Activated CD4-positive, alpha-beta T cell treated with anti-CD3 and anti-CD28 coated beads, Interleukin-2, amount 10 ng/mL, durations not matched to agents 7 days and 5 days (primary cell): ENCODE results near the gene GALNTL6. TPM values are rescaled to one million over a fixed set of nuclear protein-coding genes. Genes with fewer than 3 reads are reported as not detected.
"Not testable (repeated sequence)": the region's sequence is repeated elsewhere in the genome, so short reads cannot be mapped to it uniquely, and the experiment has no call there.

ENCODE experiments used
- CTCF ChIA-PET: fragments of 350-600 bp; sonication (Branson Sonifier 250); formaldehyde crosslinking; loops from one replicate; lab custom pipeline; 2021; ENCODE audit warnings: antibody characterized with exemption; lab: Charles Lee
- POLR2A ChIA-PET: fragments of 350-600 bp; sonication (Branson Sonifier 250); formaldehyde crosslinking; loops from one replicate; lab custom pipeline; 2021; ENCODE audit warnings: antibody characterized with exemption; lab: Charles Lee
- DNase-seq: peaks from one replicate; pipeline ENCODE4 v3.0.0-alpha.2; 2020
- H3K27ac Mint-ChIP-seq: one replicate; pipeline ENCODE4 v1.8.0; 2021; ENCODE audit warnings: mild to moderate bottlenecking, moderate library complexity, mixed read lengths
- H3K27me3 Mint-ChIP-seq: one replicate; pipeline ENCODE4 v1.8.0; 2021; ENCODE audit warnings: mixed read lengths
- H3K36me3 Mint-ChIP-seq: one replicate; pipeline ENCODE4 v1.8.0; 2021; ENCODE audit warnings: low read depth, mixed read lengths
- H3K4me1 Mint-ChIP-seq: one replicate; pipeline ENCODE4 v1.8.0; 2021; ENCODE audit warnings: mixed read lengths
- H3K4me3 Mint-ChIP-seq: one replicate; pipeline ENCODE4 v1.8.0; 2021; ENCODE audit warnings: mild to moderate bottlenecking, moderate library complexity, mixed read lengths
- H3K9me3 Mint-ChIP-seq: one replicate; pipeline ENCODE4 v1.8.0; 2021; ENCODE audit warnings: mixed read lengths
- total RNA-seq, 2 experiments: library from RNA; stranded (reverse); gene quantifications; one replicate each; pipeline ENCODE4 v1.2.3, GENCODE V29; 2021

Gene GALNTL6
- total RNA-seq, 2 experiments from 2014 or later = not detected

DNA sequence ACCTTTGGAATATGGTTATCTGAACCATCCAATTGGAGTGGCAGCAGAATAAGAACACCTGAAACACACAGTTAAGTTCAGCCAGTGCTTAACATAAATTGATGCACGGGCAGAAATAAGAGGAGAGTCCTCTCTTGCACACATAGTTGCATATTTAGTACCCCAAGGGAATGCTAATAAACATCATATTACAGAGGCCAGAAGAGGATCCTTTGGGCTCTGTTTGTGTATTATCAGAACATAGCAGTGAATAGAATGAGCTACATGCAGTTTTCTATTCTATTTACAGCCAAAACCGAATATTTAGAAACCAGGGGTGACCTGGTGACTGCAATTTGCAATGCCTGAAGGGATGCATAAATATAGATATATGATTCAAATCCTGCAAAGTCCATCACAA lies 1054.6 kb downstream of the GALNTL6 start:
- CTCF ChIA-PET = no interaction called here
- Mint-ChIP-seq H3K4me1 (no peaks in the 10 kb centered on the region), H3K9me3 (no peaks in the 10 kb centered on the region), H3K27me3 (no peaks in the 10 kb centered on the region), H3K36me3 (no peaks in the 10 kb centered on the region), H3K27ac (no peak overlapping the region), H3K4me3 (no peak overlapping the region)
- POLR2A ChIA-PET = no interaction called here
- no peak for DNase-seq

DNA sequence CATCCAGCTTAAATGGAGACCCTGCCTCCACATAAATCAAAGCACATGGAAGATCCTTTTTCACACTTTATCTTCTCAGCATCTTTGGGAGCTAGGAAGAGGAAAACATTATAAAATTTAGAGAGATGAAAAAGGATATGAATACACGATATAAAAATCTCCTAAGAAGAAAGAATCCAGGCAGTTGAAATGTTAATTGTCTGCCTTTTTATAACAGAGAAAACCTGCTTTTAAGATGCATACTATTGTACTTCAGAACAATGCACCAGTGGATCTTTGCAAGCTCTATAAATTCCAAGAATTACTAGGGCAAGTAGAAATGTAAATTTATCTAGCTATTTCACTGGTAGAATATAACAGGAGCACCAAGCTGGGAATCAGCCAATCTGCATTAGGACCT lies 1055.1 kb downstream of the GALNTL6 start:
- ChIA-PET CTCF (no interaction called here), POLR2A (no interaction called here)
- H3K9me3 Mint-ChIP-seq = no peaks in the 10 kb centered on the region
- no peak for DNase-seq
- no peaks in the 10 kb centered on the region for H3K36me3 Mint-ChIP-seq
- no peaks in the 10 kb centered on the region for H3K27me3 Mint-ChIP-seq
- no peaks in the 10 kb centered on the region for H3K4me1 Mint-ChIP-seq
- no peak overlapping the region for H3K27ac Mint-ChIP-seq
- H3K4me3 Mint-ChIP-seq = no peak overlapping the region

DNA sequence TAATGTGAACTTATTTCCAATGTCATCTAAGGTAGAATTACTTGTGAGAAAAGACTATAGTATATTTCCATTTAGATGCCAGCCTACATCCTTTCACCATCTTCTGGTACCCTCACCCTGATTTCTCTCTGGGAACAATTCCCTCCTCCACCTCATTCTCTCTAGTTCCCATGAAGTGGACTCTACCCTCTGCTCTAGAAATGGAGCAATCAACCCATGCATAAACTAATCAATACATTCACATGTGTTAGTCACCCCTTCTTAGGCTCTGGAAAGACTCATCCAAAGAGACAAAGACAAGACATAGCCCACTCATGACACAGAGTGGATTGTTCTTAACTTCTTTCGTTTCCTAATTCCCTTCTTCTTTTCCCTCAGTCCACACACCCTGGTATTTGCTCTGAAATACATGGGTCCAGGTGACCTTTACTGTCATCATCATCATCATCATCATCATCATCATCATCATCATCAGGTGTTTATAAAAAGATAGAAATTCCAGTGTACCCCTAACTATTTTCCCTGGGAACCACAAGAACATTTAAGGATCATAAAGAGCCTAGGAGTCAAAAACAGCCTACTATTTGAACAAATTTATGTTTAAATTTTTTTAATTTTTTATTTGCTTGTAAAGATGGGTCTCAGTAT lies 1056.5 kb downstream of the GALNTL6 start:
- H3K4me3 Mint-ChIP-seq = no peak overlapping the region
- DNase-seq = no peak
- H3K27ac Mint-ChIP-seq = no peak overlapping the region
- H3K9me3 Mint-ChIP-seq = no peaks in the 10 kb centered on the region
- H3K27me3 Mint-ChIP-seq = no peaks in the 10 kb centered on the region
- POLR2A ChIA-PET = no interaction called here
- CTCF ChIA-PET = no interaction called here
- H3K4me1 Mint-ChIP-seq = no peaks in the 10 kb centered on the region
- no peaks in the 10 kb centered on the region for H3K36me3 Mint-ChIP-seq

DNA sequence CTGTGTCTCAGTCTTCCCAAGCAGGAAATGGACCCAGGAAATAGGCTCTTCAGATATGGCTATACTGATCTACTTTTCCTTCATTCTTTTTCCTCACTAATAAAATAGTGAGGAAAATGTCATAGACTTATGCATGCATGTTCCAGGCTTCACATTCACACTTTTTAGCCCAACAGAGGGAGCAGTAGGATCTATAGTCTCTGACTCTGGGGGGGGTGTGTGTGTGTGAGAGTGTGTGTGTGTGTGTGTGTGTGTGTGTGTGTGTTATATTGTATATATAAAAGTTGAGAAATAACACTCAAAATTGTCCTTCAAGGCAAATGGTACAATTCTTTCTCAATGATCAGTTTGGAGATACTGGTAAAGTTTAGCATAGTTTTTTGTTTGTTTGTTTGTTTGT lies 1058.2 kb downstream of the GALNTL6 start:
- H3K27me3 Mint-ChIP-seq = no peaks in the 10 kb centered on the region
- H3K4me1 Mint-ChIP-seq = no peaks in the 10 kb centered on the region
- no peak for DNase-seq
- ChIA-PET CTCF (no interaction called here), POLR2A (no interaction called here)
- H3K36me3 Mint-ChIP-seq = no peaks in the 10 kb centered on the region
- no peak overlapping the region for H3K27ac Mint-ChIP-seq
- no peaks in the 10 kb centered on the region for H3K9me3 Mint-ChIP-seq
- no peak overlapping the region for H3K4me3 Mint-ChIP-seq

DNA sequence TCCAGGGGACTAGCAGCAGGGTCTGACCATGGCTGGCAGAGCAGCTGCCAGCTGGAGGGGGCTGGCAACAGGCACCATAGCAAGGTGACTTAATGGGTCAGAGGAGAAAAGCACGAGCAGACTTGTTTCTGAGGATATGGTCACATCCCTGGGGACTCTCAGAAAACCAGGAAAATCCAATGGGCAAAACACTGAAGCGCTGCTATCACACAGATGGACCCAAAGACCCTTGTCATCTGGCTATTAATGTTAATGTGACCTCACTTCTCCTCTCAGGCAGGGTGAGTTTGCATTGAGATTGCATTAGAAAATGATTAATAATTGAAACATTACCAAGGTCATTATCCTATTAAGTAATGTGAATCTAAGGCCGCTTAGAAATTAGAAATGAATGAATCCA lies 1061.7 kb downstream of the GALNTL6 start:
- ChIA-PET POLR2A (no interaction called here), CTCF (interaction anchor here (0.6 kb wide), 1 partner anchor 18 kb away, joined by 3 read pairs; no protein-coding TSS in a partner anchor)
- no peak overlapping the region for H3K4me3 Mint-ChIP-seq
- no peak overlapping the region for H3K27ac Mint-ChIP-seq
- H3K27me3 Mint-ChIP-seq = no peaks in the 10 kb centered on the region
- no peaks in the 10 kb centered on the region for H3K9me3 Mint-ChIP-seq
- DNase-seq = no peak
- H3K4me1 Mint-ChIP-seq = no peaks in the 10 kb centered on the region
- H3K36me3 Mint-ChIP-seq = no peaks in the 10 kb centered on the region

DNA sequence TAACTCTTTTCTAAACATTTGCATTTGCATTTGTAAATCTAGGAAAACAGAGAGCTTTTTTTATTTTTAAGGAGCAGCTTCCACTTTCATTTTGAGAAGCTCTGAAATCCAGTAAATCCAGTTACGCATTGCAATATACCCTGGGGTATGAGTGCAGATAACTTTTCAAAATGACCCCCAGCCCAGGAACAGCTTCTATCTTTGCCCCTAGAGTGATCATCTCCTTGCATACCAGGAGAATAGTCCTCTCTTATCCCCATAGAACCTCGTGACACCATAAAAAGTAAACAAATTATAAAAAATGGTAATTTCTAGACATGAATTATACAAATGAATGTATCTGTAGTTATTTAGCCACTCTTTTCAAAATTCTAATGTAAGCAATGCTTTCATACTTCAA lies 1063.2 kb downstream of the GALNTL6 start:
- no peak for DNase-seq
- Mint-ChIP-seq H3K4me1 (no peaks in the 10 kb centered on the region), H3K4me3 (no peak overlapping the region), H3K36me3 (no peaks in the 10 kb centered on the region), H3K9me3 (no peaks in the 10 kb centered on the region), H3K27ac (no peak overlapping the region), H3K27me3 (no peaks in the 10 kb centered on the region)
- ChIA-PET CTCF (no interaction called here), POLR2A (no interaction called here)

DNA sequence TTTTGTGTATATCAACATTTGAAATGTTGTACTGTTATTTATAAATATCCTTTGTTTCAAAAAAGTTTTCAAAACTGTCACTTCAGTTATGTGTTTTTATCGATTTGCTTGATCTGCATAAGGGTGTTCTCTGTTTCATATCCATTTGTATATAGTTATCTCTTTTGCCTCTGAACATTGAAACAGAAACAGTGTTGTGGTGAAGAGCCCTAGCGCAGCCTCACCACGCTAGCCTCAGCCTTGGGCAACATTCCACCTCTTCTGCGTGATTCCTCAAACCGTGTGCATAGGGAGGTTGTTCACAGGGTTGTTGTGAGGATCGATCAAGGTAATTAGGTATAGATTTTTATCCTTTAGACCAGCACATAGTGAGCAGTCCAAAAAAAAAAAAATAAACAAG lies 1068.4 kb downstream of the GALNTL6 start:
- peaks cover 2% of the 10 kb centered on the region for H3K9me3 Mint-ChIP-seq
- H3K27ac Mint-ChIP-seq = no peak overlapping the region
- ChIA-PET POLR2A (no interaction called here), CTCF (no interaction called here)
- DNase-seq = no peak
- H3K36me3 Mint-ChIP-seq = no peaks in the 10 kb centered on the region
- no peaks in the 10 kb centered on the region for H3K27me3 Mint-ChIP-seq
- H3K4me1 Mint-ChIP-seq = no peaks in the 10 kb centered on the region
- H3K4me3 Mint-ChIP-seq = no peak overlapping the region

DNA sequence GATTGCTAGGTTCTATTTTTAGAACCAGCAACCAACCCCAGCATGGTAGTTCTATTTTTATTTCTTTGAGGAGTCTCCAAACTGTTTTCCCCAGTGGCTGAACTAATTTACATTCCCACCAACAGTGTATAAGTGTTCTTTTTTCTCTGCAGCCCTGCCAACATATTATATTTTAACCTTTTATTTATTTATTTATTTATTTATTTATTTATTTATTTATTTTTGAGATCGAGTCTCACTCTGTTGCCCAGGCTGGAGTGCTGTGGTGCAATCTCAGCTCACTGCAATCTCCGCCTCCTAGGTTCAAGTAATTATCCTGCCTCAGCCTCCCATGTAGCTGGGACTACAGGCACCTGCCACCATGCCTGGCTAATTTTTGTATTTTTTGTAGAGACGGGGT lies 1074.2 kb downstream of the GALNTL6 start:
- H3K9me3 Mint-ChIP-seq, CTCF ChIA-PET, H3K4me1 Mint-ChIP-seq, H3K36me3 Mint-ChIP-seq, DNase-seq, H3K4me3 Mint-ChIP-seq, POLR2A ChIA-PET, H3K27ac Mint-ChIP-seq, H3K27me3 Mint-ChIP-seq: not testable (repeated sequence)

DNA sequence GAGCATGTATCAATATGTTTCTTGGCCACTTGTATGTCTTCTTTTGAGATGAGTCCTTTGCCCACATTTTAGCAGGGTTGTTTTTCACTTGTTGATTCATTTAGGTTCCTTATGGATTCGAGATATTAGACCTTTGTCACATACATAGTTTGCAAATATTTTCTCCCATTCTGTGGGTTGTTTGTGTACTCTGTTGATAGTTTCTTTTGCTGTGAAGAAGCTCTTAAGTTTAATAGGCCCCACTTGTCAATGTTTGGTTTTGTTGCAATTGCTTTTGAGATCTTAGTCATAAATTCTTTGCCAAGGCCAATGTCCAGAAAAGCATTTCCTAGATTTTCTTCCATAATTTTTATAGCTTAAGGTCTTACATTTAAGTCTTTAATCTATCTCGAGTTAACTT lies 1074.8 kb downstream of the GALNTL6 start:
- Mint-ChIP-seq H3K36me3 (no peaks in the 10 kb centered on the region), H3K4me3 (no peak overlapping the region)
- CTCF ChIA-PET = no interaction called here

DNA sequence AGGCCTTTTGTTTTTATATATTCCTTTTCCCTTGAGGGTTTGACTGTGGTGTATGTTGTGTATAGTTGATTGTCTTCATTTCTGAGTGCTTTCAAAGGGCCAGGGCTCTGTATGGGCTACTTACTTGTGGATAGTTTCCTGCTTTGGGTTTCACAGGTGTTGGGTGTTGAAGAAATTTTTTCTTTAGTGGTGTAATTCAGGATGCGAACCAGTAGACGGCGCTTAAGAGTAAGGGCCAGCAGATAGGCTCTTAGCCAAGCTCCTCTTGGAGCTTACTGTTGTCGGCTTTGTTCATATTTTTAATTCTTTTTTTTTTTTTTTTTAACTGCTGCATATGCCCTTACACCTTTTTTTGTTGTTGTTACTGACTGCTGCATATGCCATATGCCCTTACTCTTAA lies 1079.1 kb downstream of the GALNTL6 start:
- no peak for DNase-seq
- CTCF ChIA-PET = no interaction called here

More for the DNA sequence above, 1074.8 kb downstream of the GALNTL6 start:
- Mint-ChIP-seq H3K27ac (no peak overlapping the region), H3K9me3 (peaks cover 2% of the 10 kb centered on the region), H3K4me1 (no peaks in the 10 kb centered on the region), H3K27me3 (no peaks in the 10 kb centered on the region)
- POLR2A ChIA-PET = no interaction called here
- no peak for DNase-seq

DNA sequence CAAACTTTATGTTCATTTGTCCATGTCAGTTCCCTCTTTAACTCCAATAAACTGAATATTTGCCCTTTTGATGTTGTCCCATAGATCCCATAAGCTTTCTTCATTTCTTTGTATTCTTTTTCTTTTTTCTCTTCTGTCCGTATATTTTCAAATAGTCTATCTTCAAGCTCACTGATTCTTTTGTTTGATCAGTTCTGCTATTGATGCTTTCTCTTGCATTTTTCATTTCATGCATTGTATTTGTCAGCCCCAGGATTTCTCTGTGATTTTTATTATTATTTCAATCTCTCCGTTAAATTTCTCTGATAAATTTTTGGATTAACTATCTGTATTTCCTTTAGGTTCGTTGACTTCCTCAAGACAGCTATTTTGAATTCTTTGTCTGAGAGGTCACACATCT lies 1082.5 kb downstream of the GALNTL6 start:
- H3K4me3 Mint-ChIP-seq = no peak overlapping the region
- H3K4me1 Mint-ChIP-seq = no peaks in the 10 kb centered on the region
- H3K9me3 Mint-ChIP-seq = no peaks in the 10 kb centered on the region
- H3K27me3 Mint-ChIP-seq = no peaks in the 10 kb centered on the region
- ChIA-PET CTCF (no interaction called here), POLR2A (no interaction called here)
- H3K27ac Mint-ChIP-seq = no peak overlapping the region
- no peaks in the 10 kb centered on the region for H3K36me3 Mint-ChIP-seq
- DNase-seq = no peak

More for the DNA sequence above, 1079.1 kb downstream of the GALNTL6 start:
- Mint-ChIP-seq H3K9me3 (no peaks in the 10 kb centered on the region), H3K27me3 (no peaks in the 10 kb centered on the region), H3K36me3 (no peaks in the 10 kb centered on the region), H3K4me1 (no peaks in the 10 kb centered on the region), H3K4me3 (no peak overlapping the region), H3K27ac (no peak overlapping the region)
- POLR2A ChIA-PET = no interaction called here

DNA sequence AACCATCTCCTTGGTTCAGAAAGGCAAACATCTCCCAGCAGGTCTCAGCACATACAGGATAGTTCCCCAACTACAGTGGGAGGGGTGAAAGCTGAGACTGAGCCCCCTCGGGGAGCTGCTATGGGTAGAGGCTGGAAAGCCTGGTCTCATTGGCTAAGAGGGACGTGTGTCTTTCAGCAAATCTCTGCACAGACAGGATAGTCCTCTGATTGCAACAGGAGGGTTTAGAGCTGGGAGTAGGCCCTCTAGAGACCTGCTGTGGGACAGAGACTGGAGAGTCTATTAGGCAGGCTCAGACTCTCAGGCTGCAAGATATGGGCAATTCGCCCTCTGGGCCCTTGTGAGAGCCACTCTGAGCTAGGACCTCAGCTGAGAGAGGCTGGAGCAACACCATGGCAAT lies 1083.8 kb downstream of the GALNTL6 start:
- no peaks in the 10 kb centered on the region for H3K27me3 Mint-ChIP-seq
- ChIA-PET POLR2A (no interaction called here), CTCF (no interaction called here)
- H3K36me3 Mint-ChIP-seq = no peaks in the 10 kb centered on the region
- DNase-seq = no peak
- H3K4me1 Mint-ChIP-seq = no peaks in the 10 kb centered on the region
- no peak overlapping the region for H3K4me3 Mint-ChIP-seq
- H3K27ac Mint-ChIP-seq = no peak overlapping the region
- no peaks in the 10 kb centered on the region for H3K9me3 Mint-ChIP-seq

DNA sequence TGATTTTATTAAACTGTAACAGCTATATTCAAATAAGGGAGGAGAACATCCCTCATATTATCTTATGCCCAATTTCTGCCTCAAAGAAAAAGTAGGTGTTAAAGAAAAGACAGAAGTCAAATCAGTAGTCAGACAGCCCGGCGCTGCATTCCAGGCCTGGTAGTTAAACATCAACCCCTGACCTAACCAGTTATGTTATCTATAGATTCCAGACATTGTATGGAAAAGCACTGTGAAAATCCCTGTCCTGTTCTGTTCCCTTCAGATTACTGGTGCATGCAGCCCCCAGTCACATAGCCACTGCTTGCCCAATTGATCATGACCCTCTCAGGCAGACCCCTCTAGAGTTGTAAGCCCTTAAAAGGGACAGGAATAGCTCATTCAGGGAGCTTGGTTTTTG lies 1085.5 kb downstream of the GALNTL6 start:
- Mint-ChIP-seq H3K36me3 (no peaks in the 10 kb centered on the region), H3K27me3 (no peaks in the 10 kb centered on the region), H3K4me3 (no peak overlapping the region), H3K4me1 (no peaks in the 10 kb centered on the region), H3K9me3 (no peaks in the 10 kb centered on the region), H3K27ac (no peak overlapping the region)
- ChIA-PET CTCF (no interaction called here), POLR2A (no interaction called here)
- no peak for DNase-seq

DNA sequence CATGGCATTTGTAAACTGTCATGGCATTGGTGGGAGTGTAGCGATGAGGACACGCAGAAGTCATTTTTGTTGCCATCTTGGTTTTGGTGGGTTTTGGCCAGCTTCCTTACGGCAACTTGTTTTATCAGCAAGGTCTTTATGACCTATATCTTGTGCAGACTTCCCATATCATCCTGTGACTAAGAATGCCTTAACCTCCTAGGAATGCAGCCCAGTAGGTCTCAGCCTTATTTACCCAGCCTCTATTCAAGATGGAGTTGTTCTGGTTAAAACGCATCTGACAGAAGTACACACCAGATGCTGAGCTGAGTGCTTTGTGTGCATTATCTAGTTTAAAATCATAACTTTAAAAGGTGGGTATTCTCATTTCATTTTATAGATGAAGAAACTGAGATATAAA lies 1086.7 kb downstream of the GALNTL6 start:
- Mint-ChIP-seq H3K9me3 (no peaks in the 10 kb centered on the region), H3K4me1 (no peaks in the 10 kb centered on the region), H3K4me3 (no peak overlapping the region), H3K36me3 (no peaks in the 10 kb centered on the region), H3K27ac (no peak overlapping the region), H3K27me3 (no peaks in the 10 kb centered on the region)
- POLR2A ChIA-PET = no interaction called here
- CTCF ChIA-PET = no interaction called here
- DNase-seq = no peak
